RWPE1 (cell line): ENCODE results near the gene KRTAP5-4.

ENCODE experiments used
- CTCF ChIA-PET: fragments of 350-600 bp; sonication (Branson Sonifier 250); formaldehyde crosslinking; extraction: SDS; loops from one replicate; lab custom pipeline; 2021; lab: Yijun Ruan, JAX
- POLR2A ChIA-PET: fragments of 400-600 bp; formaldehyde crosslinking; extraction: SDS; loops from one replicate; lab custom pipeline; 2020; ENCODE audit warnings: antibody characterized with exemption; ENCODE audit not compliant: low non-redundant PET; lab: Yijun Ruan, JAX
- DNase-seq: peaks from one replicate; pipeline ENCODE4 v3.0.0; 2012; ENCODE audit warnings: low spot score
- H3K27ac ChIP-seq: fragments of 450-650 bp; 2 replicates; pipeline ENCODE4 v1.5.1; 2017
- TF ChIP-seq, protein P1 (sequence below): fragments of 450-650 bp; conservative IDR thresholded peaks from 2 replicates; pipeline ENCODE4 v1.5.1; 2017; ENCODE audit warnings: low read depth, mild to moderate bottlenecking

The KRTAP5-4 gene

DNA sequence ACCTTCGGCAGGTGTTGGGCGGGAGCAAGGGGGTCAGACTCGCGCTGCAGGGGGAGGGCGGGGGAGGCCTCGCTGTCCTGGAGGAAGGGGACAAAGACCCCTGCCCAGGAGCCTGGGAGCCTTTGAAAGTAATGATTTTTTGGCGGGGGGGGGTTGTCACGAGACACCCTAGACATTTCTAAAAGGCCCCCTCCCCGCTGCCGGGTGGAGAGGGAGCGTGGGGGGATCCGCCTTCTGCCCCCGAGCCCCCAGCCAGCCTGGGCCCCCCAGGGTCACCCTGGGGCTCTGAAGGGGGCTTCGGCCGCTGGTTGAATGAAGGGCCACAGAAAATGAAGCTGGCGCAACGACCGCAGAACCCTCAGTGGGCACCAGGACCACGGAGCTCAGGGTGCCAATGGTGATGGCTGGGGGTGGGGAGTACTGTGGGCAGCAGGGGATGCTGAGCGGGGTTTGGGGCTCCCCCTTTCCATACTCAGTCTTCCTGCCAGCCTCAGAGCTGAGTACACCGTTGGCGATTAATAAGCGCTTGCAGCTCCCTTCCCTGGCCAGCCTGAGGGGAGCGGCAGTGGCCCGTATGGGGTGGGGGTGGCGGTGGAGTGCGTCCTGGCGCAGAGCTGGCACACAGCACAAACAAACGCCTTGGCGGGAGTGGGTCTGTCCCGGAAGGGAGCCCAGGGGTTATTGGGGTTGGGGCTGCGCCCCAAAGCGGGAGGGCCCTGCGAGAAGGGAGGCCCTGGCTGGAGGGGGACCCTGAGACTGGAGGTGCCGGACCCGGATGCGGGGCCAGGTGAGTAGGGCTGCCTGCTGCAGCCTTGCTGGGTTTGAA lies 48.6 kb downstream of the KRTAP5-4 start:
- ChIA-PET CTCF (interaction anchor here (1.8 to 3.0 kb wide), 5 partner anchors 8 to 40 kb away, joined by 6 to 78 read pairs (median 10); no protein-coding TSS in a partner anchor), POLR2A (no interaction called here)
- TF ChIP-seq, protein P1, sequence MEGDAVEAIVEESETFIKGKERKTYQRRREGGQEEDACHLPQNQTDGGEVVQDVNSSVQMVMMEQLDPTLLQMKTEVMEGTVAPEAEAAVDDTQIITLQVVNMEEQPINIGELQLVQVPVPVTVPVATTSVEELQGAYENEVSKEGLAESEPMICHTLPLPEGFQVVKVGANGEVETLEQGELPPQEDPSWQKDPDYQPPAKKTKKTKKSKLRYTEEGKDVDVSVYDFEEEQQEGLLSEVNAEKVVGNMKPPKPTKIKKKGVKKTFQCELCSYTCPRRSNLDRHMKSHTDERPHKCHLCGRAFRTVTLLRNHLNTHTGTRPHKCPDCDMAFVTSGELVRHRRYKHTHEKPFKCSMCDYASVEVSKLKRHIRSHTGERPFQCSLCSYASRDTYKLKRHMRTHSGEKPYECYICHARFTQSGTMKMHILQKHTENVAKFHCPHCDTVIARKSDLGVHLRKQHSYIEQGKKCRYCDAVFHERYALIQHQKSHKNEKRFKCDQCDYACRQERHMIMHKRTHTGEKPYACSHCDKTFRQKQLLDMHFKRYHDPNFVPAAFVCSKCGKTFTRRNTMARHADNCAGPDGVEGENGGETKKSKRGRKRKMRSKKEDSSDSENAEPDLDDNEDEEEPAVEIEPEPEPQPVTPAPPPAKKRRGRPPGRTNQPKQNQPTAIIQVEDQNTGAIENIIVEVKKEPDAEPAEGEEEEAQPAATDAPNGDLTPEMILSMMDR, result no peak
- no peak for DNase-seq
- H3K27ac ChIP-seq, result peak overlapping the region; percentile 13

DNA sequence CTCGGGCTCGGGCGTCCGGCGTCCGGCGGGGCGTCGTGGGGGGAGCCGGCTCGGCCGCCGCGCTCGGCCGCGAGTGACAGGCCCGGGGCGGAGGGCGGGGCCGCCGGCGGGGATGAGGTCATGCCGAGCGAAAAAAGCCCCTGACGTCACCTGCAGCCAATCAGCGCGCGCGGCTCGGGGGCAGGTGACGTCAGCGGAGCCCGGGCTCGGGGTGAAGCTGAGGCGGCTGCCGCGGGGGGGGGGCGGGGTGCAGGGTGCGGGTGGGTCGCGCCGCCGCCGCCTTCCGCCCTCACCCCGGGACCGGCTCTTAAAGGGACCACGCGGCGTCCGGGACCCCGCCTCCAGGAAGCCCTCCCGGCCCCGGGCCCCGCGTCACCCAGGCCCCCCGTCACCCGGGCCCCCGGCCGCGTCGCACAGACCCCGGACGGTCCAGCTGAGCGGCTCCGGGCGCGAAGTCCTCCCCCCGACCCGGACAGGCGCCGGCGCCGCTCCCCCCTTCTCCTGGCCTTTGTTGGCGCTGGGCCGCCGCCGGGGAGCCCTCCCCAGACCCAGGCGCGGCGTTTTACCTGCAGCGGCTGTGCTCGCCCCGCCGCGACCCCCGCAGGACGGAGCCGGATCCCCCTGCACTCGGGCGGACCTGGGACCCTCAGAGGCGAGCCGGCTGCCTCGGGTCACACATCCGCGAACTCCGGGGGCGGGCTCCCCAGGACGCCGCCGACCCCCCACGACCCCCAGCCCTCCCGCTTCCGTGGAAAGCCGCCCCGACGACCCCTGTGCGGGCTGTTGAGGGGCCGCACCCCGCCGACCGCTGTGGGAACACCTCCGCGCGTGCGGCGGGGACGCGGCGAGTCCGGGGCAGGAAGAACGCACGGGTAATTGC lies 49.5 kb downstream of the KRTAP5-4 start, which contains the start of gene DUSP8:
TSS of gene DUSP8 (minus strand) at position 75 of the 880 bp plus-strand sequence. CDS start 6,445 bp downstream, outside the sequence.
- ChIA-PET POLR2A (no interaction called here), CTCF (interaction anchor here (0.7 to 3.0 kb wide), 4 partner anchors 8 to 886 kb away, joined by 3 to 78 read pairs (median 17); no protein-coding TSS in a partner anchor)
- DNase-seq, result peak; percentile 96
- TF ChIP-seq, protein P1, result no peak
- H3K27ac ChIP-seq, result no peak within 1 kb of the TSS

DNA sequence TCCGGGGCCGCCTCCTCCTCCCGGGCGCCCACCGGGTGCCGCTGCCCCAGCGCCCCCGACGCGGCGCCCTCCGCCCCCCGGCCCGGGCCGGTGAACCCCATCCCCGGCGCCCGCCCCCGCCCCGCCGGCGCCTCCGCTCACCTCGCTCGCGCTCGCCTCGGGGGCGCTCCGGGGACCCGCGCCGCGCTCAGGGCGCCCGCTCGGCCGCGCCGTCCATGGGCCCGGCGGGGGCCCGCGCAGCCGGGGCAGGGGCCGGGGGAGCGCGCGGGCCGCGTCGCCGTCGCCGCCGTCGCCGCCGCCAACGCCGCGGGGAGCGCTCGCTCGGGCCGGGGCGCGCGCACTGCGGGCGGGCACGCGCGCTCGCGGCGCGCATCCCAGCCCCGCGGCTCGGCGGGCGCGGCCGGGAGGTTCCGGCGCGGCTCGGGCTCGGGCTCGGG lies 50.2 kb downstream of the KRTAP5-4 start:
- TF ChIP-seq, protein P1, result no peak
- CTCF ChIA-PET, result interaction anchor here (0.7 kb wide), 1 partner anchor 885 kb away, joined by 3 read pairs; no protein-coding TSS in a partner anchor

More for the DNA sequence above, 50.2 kb downstream of the KRTAP5-4 start:
- H3K27ac ChIP-seq, result no peak overlapping the region
- DNase-seq, result no peak
- POLR2A ChIA-PET, result no interaction called here
